Upper lobe of left lung (tissue), 4 donors: Measurements from ENCODE around the gene COL19A1.

Experiments used
- CTCF ChIP-seq, 6 experiments: fragments of 450-650 bp in 4 of 6; fragments of 200-600 bp in 2 of 6; sonication (generic) in 2 of 6; IDR thresholded peaks; one replicate each; pipeline ENCODE4 v1.5.1; 2016 to 2019; ENCODE audit warnings: antibody characterized with exemption in 6 of 6
- POLR2A ChIP-seq, 4 donors: fragments of 450-650 bp; IDR thresholded peaks; one replicate each; pipeline ENCODE4 v1.5.1; 2016 to 2017; ENCODE audit warnings: antibody characterized with exemption in 4 of 4, mild to moderate bottlenecking in 2 of 4

- TF ChIP-seq CTCF (IDR thresholded peaks at IDR 0.05) (peak in 3 of 6 experiments; percentile 12 to 46 (median 29)), POLR2A (IDR thresholded peaks at IDR 0.05) (no peak)
Observed at GRCh38 chr6:69866770-69867638, 648 bp downstream of the COL19A1 start.
